ENCODE data around the gene CDC25A.
"Not testable (repeated sequence)": the region's sequence is repeated elsewhere in the genome, so short reads cannot be mapped to it uniquely, and the experiment has no call there.

Gene CDC25A

DNA sequence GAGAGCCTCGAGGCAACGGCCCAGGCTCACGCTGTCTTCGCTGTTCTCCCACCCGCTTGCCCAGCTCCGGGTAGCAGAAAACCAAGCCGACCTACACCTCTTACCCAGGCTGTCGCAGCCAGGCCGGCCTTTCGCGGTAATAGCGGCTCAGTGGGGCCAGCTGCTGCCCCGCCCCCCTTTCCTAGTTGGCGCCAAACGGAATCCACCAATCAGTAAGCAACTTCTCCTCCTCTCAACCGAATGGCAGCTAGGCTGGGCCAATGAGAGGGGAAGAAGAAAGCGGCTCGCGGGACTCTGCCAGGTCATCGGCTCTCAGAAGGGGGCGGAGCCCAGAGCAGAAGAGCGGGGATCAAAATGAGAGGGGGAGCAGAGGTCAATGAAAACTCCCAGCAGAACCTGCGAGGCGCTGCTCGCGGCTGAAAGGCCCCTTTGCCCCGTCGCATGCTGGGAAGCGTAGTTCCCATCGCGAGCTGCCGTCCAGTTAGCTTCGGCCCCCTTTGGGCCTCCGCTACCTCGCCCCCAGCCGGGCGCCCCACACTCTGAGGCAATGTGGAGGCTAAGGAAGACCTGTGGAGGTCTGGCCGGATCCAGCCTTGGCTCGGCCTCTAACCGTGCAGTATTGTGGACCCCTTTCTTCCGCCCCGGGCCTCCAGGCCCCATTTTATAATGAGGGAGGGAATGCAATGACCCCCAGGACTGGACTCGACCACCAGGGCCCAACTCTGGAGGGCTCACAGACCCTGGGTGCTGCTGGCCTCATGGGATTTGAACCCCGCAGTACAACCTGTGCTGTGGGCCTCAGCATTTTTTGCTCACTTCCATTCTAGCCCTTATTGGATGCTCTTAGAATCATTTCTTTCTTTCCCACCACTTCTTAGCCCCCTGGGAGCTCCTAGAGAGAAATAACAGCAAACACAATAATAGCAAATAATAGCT lies at the start of gene CDC25A:
TSS of gene CDC25A (minus strand) at position 152 of the 936 bp plus-strand sequence. CDS start 470 bp downstream, outside the sequence.
- DNase-seq = peak; percentile 97

DNA sequence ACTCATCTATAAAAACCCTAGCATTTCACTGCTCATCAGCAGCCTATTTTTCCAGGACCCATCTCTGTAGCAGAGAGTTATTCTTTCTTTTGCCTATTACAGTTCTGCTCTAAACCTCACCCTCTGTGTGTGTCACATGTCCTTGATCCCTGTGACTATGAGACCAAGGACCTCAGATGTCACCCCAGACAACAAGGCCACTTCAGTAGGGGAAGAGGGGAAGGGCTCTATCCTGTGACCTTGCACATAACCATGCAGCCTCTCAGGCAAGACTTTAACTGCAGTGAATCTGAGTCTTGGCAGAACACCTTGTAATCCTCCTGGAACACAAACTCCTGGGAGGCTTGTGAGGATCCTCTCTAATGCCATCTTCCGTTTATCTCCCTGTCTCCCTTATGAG lies 48.3 kb upstream of the CDC25A start:
- peak in 1 of 2 donors; percentile 67 for DNase-seq

GRCh38 chr3:48233542-48233941 lies 45.3 kb upstream of the CDC25A start:
- no peak for DNase-seq

DNA sequence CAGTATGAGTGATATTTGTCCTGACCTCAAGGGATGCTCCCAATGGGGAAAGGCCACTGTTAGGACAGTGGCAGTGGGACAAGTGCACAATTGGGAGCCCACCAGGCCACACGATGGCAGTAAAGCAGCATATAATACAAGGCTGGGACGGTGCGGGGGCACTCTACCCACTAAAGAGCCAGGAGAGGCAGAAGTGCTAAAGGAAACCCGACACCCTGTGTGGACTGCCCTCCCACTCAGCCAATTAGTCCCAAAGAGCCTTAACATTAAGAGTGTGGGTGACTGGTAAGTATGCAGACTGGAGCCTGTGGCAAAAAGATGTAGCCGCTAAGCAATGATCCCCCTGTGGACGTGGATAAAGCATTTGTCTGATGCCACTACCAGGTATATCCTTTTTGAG lies 44.5 kb upstream of the CDC25A start:
- peak; percentile 61 to 80 for DNase-seq

GRCh38 chr3:48232232-48232631 lies 44.0 kb upstream of the CDC25A start:
- no peak for DNase-seq

- DNase-seq = no peak
Observed at GRCh38 chr3:48226939-48227338, 38.7 kb upstream of the CDC25A start.

- DNase-seq = no peak
Observed at GRCh38 chr3:48225587-48225986, 37.4 kb upstream of the CDC25A start.

DNA sequence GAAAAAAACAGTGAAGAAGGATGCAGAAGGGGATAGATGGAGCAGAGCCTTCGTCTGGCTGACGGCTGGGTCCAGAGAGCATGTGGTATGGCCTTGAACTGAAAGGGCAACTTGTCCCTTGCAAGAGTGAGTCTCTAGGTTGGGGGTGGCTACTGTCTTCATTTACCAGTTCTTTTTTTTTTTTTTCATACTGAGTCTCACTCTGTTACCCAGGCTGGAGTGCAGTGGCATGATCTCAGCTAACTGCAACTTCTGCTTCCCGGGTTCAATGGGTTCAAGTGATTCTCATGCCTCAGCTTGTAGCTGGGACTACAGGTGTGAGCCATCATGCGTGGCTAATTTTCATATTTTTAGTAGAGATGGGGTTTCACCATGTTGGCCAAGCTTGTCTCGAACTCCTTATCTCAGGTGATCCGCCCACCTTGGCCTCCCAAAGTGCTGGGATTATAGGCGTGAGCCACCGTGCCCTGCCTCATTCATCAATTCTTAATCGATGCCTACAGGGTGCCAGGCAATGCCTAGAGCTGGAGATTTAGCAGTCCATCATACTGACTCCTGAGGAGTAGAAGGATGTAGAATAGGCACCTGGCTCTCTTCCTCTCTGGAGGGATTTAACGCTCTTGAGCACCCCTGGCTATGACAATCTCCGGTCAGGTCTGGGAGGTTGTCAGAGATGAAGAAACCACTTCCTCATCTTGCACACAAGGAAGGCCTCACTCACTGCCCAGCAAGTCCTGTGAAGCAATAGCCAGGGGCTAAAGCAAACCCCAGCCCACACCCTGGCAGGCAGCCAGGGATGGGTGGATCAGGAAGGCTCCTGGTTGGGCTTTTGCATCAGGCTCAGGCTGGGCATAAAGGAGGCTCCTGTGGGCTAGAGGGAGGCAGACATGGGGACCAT lies 34.6 kb upstream of the CDC25A start, which contains the start of gene CAMP:
TSS of gene CAMP (plus strand) at position 880 of the 898 bp plus-strand sequence. CDS start at position 897, 17 bp downstream.
- peak; percentile 96 to 97 for DNase-seq

DNA sequence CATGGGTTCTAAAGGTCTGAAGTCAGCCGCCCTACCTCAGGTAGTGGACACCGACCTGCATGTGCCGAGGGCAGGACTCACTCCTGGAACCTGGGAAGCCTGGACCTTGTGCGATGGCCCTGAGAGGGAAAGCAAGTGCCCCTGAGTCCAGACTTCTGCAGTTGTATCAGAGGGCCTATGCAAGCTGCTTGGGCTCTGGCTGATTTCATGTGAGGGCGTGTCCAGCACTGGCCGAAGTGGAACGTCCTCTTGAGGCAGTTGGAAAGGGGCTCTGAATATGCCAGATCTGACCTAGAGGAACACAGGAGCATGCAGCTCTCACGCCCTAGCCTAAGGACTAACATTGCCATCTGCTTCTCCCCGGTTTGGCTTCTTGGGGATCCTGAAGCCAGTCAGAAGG lies 32.5 kb upstream of the CDC25A start:
- DNase-seq = no peak

DNA sequence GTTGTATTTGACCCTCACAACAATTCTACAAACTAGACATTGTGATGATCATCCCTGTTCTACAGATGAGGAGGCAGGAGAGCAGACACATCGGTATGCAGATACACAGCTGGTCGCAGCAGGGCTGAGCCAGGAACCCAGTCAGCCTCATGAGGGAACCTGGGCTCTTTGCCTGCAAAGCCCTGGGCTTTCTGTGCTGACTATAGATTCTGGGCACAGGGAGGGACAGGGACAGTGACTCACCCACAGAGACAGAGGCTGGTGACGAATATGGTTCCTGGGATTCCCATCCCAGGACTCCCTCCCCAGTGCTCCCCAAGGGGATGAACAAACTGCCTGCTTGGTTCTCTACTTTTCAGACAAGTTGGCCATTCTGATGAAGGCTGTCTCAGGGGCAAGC lies 31.3 kb upstream of the CDC25A start:
- peak in 1 of 2 donors; percentile 43 for DNase-seq

DNA sequence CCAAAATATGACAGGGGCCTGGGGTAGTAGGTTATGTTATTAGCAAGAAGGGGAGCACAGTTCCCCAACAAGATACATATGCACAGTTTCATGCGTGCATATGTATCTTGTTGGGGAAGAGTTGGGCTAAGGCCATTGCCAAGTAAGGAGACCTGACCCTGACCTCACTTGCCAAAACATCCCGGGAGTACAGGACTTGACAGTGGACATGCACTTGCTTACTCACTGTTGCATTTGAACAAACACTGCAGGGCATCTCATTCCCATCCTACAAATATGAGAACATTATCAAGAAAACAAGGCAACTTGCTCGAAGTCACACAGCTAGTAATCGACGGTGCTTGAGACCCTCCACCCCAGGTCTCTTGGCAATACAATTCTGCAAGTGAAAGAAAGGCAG lies 30.3 kb upstream of the CDC25A start:
- no peak for DNase-seq

DNA sequence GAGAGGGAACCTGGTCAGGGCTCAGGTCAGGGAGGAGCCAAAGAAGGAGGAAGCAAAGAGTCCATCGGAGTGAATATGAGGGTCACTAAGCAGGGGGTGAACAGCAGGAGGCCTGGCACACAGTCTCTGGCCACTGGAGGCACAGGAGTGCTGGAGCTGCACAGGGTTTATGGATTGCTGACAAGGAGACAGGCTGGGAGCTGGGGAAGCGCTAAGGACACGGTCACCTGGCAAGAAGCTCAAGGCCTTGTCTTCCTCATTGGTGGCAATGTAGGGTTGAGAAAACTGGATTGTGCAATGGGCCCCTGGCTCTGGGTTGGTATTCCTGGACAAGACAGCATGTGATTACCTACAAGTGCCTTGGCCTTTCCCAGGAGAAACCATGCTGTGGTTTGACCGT lies 29.2 kb upstream of the CDC25A start:
- peak in 1 of 2 donors; percentile 34 for DNase-seq

DNA sequence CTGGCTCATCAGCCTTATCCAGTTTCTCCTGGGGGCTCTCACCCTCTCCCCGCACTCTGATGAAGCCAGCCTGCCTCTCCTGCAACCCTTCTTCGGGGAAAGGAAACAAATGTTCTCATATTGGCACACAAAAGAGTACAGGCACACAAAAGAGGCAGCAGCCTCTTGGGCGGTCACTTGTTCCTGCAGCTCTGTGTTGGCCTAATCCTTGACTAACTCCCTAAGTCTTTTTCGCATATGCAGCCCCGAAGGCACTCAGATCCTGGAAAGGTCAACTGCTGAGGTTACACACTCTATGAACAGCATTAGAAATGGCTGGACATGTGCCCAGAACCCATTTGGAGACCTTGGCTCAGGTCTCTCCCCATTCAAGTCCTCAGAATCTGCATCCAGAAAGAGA lies 27.7 kb upstream of the CDC25A start:
- DNase-seq = no peak

DNA sequence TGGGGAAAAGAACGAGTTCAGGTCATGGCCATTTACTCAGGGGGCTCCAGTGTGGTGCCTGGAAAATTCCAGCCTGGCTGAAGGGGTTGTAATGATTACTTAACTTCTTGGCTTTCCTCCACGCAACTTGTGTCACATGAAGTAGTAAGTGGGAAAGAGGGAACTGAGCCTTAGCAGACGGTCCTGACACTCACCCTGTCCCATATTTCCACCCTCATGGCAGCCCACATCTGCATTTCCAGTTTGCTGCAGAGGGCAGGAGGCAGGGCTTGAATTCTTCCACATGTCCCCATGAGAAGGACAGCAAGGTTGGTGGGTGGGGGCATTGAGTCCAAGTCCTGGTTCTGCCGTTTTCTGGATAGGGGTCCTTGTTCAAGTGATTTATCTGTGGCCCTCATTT lies 27.2 kb upstream of the CDC25A start:
- DNase-seq = peak; percentile 65 to 75

DNA sequence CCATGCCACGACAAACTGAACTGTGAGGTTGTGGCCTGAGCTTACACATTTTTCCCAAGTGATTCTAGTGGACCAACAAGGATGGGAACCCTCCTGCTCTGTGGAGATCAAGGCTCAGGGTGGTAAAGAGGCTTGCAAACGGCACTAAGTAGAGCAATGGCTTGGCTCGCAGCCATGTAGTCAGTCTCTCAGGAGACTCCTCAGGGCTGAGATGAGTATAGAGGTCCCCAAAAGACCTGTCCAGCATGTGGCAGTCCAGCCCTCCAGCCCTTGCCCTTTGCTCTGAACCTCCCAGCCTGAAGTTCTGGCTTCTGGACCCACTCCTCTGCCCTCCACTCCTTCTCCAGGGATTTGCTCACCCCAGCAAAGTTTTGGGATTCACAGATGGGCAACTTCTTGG lies 26.8 kb upstream of the CDC25A start:
- no peak for DNase-seq

- no peak for DNase-seq
Observed at GRCh38 chr3:48214225-48214624, 26.0 kb upstream of the CDC25A start.

- DNase-seq = not testable (repeated sequence)
Observed at GRCh38 chr3:48211776-48212175, 23.6 kb upstream of the CDC25A start.

DNA sequence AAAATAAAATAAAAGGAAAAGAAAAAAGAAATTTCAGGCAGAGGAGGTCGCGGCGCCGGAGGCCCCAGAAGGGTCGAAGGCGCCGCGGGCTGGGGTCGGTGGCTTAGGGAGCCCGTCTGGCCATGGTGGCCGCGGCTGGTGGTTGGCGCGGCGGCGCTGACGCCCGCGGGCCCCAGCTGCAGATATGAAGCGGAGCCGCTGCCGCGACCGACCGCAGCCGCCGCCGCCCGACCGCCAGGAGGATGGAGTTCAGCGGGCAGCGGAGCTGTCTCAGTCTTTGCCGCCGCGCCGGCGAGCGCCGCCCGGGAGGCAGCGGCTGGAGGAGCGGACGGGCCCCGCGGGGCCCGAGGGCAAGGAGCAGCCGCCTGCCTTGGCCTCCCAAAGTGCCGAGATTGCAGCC lies 22.3 kb upstream of the CDC25A start:
- not testable (repeated sequence) for DNase-seq

- no peak for DNase-seq
Observed at GRCh38 chr3:48209445-48209844, 21.2 kb upstream of the CDC25A start.

DNA sequence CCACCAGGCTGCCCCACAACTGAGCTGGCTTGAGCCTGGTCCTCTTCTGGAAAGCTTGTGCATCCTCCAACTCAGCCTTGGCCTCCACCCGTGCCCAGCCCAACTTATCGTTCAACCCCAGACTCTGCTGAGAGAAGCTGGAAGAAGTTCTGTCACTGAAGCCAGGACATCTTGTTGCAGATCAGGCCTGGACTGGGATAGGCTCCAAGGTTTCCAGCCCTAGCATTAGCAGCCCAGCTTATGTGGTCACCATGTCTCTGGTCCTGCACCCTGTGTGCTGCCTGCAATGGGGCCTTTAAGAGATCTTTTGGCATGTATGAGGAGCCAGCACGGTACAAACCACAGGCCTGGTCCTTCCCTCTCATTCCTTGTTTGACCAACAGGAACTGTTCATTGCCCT lies 19.9 kb upstream of the CDC25A start:
- no peak for DNase-seq

DNA sequence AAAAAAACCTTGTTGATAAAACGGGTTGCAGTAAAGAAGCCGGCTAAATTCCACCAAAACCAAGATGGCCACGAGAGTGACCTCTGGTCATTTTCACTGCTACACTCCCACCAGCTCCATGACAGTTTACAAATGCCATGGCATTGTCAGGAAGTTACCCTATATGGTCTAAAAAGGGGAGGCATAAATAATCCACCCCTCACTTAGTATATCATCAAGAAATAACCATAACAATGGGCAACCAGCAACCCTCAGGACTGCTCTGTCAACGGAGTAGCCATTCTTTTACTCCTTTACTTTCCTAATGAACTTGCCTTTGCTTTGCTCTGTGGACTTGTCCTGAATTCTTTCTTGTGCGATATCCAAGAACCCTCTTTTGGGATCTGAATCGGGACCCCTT lies 14.4 kb upstream of the CDC25A start:
- no peak for DNase-seq

DNA sequence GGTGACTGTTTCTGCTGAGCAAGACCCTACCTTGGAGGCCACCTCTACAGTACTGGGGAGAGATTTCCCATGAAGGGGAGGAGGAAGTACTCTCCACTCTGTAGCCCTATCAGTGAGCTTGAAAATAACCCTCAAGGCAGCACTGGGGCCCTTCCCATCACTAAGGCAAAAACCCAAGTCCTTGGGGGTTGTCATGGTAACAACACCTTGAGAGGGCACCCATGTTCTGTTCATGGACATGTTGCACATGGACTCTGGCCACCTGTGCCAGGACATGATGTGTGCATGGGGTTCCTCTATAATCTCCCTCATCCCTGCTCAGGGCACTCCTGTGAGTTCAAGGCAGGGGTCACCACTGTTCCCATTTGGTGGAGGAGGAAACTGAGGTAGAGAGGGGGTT lies 10.9 kb upstream of the CDC25A start:
- no peak for DNase-seq

DNA sequence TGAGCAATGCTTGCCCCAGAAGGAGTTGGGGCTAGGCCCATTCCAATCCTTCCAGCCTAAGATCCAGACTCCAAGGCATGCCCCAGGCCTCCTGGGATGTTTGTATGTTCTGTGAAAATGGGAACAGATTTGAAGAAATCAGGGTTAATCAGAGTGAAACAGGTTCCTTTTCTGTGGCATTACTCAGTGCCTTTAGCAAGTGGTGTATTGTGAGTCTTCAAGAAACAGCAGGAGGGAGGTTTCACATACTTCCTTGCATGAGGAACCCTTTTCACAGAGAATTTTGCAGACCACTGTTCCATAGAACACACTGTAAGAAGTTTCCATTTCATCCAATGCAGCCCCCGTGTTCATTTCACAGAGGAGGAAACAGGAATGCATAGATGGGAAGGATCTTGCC lies 8.4 kb upstream of the CDC25A start:
- peak; percentile 35 to 41 for DNase-seq

Measured in inflammatory macrophage treated with lipopolysaccharide for 1 hour (primary cell).